D341Med (cell line): ENCODE measurements around the gene GORASP1.

Source experiments
- DNase-seq: peaks from one replicate; pipeline ENCODE4 v3.0.0; 2012; ENCODE audit warnings: low spot score

GORASP1 gene

DNA sequence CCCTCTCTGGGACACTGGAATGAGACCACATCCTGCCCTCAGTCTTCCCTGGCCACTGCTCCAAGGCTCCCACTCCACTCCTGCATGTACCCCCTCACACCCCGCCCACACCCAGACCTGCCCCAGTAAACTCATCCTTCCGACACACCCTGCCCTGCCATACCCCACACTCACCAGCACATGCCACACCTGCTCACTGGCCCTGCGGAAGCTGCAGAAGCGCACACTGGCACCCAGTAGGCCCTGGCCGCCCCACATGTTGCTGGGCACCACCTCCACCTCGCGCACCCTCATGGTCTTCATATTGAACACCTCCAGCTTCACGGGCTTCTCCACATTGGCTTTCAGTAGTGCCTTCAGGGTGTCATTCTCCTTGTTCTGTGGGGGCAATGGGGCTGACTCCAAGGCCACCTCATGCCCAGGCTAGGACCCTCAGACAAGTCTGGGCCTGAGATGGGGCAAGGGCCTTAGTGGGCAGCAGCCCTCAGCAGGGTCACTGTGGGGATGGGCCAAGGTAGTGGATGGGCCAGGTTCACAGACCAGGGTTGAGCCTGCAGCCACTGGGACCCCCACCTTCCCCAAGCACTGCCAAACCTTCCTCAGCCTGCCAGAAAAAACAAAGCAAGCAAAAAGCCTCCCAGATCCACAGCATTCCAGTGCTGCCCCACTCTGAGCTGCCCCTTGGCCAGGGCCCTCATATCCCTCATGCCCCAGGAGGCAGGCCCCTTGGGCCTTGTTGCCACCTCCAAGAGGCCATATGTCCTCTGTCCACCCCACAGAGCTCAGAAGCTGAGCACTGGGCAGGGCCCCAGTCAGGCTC lies 4.7 kb downstream of the GORASP1 start:
- DNase-seq, result no peak

- DNase-seq, result peak; percentile 78
Measured at GRCh38 chr3:39101022-39101689, 6.3 kb downstream of the GORASP1 start.

DNA sequence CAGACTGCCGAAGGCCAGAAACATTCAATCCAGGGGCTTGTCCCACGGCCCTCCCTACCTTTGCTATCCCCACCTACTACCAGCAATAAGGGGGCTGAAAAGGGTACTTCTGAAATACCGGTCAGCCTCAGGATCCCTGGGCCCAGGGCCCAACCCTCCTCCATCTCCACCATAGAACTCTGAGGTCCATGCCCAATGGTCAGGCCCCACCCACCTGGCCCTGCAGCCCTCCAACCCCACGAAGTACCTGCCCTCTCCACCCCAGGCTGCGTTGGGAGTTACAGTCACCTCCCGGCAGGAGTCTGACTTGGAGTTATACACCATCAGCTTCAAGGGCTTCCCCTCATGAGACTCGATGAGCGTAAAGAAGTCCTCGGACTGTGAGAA lies 6.9 kb downstream of the GORASP1 start:
- DNase-seq, result no peak

- DNase-seq, result no peak
Measured at GRCh38 chr3:39099738-39100499, 7.5 kb downstream of the GORASP1 start.

DNA sequence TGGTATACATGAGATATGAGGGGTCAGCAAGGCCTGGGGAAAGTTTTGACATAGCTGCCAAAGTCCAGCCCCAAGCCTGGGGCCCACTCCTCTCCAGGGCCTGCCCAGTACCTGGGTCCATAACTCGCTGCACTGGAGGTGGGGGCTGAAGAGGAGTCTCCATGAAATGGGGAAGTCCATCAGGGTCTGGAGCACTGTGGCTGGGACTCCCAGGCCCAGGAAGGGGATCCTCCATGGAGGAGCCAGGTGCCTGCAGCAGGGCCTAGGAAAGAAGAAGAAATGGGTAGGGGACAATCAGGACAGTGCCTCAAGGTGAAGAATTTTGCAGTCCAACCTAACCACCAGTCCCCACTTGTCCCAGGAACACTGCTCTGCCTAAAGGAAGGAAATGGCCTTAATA lies 8.2 kb downstream of the GORASP1 start:
- DNase-seq, result no peak

DNA sequence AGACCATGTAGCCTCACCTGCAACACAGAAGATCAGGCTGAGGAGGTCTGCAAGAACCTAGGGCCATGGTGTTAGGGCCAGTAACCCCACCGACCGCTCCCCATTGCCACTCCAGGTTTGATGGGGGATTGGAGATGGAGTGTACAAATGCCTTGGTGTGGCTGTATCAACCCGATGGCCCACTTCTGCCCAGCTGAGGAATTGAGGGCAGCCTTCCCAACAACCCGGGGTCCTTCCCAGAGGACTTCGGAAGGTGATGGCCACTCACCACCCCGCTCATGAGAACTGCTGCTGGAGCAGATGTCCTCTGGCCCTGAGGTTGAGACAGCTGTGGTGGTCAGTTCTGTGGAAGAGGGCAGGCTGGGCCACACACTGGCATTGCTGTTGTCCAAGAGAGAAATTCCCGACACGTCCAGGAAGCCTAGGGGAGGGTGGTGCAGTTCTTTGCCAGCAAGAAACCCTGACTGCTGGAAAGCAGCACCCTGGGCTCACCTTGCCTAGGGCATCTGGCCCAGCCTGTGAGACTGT lies 8.9 kb downstream of the GORASP1 start:
- no peak for DNase-seq

- no peak for DNase-seq
Measured at GRCh38 chr3:39097716-39098472, 9.5 kb downstream of the GORASP1 start.

DNA sequence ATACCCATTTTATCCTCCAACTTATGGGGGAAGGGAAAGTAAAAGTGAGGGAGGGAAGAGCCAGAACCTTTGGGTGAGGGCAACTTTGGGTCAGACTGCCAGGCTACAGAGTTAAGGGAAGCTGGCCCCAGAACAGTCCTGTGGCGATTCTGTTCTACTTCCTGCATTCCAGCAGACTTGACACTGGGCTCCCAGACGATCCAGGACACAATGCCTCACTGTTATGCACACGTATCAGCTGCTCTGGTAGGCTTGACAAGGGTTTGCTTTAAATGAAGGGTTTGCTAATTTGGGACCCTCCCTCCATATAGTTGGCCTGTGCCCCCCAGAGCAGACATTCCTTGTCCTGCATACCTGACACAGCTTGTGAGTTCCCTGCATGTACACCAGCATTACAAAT lies 10.7 kb downstream of the GORASP1 start:
- DNase-seq, result no peak

DNA sequence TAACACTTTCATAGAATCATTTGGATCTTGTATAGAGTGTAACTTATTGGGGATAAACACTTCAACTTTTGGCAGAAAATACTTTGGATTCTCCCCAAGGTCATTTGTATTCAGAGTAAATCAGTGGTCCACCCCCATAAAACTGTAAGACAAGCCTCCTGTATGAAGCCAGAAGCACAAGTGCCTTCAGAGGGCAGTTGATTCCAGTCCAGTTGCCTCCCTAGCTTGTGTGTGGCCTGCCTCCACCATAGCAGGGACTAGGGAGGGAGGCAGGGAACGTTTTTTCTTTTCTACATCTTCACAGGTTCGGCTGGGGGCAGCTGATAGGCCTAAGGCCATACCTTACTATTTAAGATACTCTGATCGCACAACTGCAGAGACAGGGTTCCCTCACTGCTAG lies 11.6 kb downstream of the GORASP1 start:
- no peak for DNase-seq

DNA sequence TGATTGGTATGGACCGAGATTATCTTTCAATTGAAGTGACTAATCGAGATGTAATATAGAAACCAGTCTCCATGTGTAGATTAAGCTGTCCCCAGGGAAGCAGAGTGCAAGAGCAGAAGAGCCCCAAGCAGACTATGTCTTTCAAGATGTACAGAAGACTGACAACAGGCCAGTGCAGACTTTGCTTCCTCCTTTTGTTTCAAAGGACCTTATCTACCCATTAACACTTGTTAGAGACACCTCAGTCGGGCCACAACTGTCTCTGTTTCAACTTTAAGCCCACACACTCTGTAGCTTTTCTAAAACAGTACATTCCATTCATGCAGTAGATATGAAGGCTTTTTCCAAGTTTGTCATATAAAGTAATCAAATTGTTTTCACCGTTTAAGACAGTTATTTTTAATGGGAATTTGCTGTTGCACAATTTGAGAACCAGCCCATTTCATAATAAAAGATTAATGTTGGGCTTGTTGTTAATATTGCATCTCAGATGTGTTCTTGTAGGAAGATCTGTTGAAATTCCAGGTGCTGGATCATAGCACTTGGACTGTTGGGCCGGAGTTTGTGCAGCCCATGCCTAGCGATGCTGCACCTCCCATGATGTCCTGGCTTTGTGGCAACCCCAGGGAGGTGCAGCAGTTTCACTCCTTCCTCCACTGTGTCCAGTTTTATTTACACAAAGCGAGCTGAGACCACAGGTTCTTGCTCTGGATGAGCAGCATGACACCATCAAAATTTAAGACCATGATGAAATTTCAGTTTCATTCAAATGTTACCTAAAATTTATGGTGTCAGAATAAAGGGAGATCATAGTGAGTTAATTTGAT lies 12.4 kb downstream of the GORASP1 start:
- no peak for DNase-seq

DNA sequence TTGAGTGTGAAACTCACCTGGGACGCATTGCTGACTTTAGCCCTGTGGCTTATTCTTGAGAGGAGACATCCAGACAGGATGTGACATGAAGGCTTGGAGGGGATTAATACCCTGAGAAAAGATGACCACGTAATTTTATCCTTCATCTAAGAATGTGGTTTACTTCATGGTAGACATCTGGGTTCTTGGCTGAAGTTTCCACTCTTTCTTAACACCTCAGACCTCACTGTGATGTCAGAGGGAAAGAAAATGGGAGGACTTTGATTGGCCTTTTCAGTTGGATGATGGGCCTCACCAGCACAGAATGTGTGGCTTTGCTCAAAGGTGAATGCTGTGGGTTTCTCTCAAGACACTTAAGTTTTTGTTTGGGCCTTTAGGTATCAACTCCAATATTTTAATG lies 16.5 kb downstream of the GORASP1 start:
- DNase-seq, result no peak

- no peak for DNase-seq
Measured at GRCh38 chr3:39088889-39089288, 18.5 kb downstream of the GORASP1 start.

GRCh38 chr3:39088456-39088855 lies 19.0 kb downstream of the GORASP1 start:
- DNase-seq, result no peak

- no peak for DNase-seq
Measured at GRCh38 chr3:39086144-39086543, 21.3 kb downstream of the GORASP1 start.

DNA sequence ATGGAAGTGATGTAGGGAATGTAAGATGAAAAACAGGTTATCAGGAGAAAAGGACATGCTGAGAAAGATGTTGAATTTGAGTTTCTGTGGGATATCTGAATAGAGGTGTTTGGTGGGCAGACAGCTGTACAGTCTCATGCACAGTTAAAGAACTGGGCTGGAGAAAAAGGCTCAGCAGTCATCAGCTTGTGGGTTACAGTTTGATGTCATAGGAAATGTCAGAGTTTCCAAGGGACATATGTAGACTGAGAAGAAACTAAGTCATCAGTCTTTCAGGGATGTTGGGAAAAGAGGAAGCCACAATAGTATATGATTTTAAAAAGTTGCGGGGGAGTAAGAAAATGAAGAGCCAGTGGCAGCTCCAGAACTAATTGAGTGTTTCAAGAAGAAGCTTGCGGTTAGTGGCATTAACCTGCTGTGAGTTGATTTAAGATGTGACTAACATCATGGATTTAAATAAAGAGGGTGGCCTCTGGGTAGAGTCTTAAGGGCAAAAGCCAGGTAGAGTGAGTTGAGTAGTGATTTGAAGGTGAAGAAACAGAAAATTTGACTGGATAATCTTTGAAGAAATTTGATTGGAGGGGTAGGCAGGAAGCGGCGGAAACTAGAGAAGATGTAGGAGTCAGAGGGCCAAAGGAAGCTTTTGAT lies 24.6 kb downstream of the GORASP1 start:
- DNase-seq, result no peak

GRCh38 chr3:39080026-39080425 lies 27.4 kb downstream of the GORASP1 start:
- DNase-seq, result no peak

DNA sequence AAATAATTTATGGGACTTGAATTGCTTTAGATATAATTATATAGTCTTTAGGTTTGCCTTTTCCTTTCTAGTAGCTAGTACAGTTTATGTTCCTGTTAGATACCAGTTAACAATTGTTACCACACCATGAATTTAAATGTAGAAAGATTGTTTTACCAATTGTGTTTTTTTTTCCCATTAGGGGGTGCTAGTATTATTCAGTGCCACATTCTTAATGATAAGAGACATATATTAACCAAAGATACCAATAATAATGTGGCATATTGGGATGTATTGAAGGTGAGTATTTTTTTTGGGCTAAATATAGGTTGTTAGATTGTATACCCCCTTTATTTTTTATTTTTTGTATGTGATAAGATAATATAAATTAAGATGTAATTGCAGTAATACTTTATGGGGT lies 27.9 kb downstream of the GORASP1 start:
- no peak for DNase-seq

DNA sequence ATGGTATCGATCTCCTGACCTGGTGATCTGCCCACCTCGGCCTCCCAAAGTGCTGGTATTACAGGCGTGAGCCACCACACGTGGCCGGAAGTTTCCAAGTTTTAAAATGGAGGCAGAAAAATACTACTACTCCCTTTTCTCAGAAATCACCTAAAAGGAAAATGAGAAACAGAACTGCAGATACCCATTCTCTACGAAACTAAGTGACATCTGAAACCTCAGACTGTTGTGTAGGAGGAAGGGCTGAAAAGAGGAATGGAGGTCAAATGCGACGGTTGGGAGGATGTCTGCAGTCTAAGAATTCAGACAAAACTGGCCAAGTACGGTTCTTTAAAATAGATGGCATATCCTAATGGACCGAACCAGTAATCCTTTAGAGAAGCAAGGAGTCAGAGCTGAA lies 31.5 kb downstream of the GORASP1 start:
- DNase-seq, result no peak

DNA sequence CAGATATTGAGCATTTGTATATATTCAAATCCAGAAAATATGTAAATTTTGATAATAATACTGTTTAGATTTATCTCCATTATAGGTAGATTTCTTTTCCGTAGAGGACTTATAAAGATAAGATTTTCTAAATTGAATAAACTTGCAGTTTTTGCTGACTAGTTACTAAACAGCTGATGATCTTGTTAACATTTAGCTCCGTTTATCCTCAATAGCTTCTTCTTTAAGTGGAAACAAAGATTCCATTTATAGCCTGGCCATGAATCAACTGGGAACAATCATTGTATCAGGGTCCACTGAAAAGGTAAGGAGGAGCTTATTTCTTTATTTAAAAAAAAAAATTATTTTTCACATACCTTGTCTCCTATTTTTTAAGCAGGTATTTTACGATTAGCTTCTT lies 38.9 kb downstream of the GORASP1 start:
- no peak for DNase-seq

GRCh38 chr3:39067286-39067685 lies 40.1 kb downstream of the GORASP1 start:
- no peak for DNase-seq

- DNase-seq, result peak; percentile 65
Measured at GRCh38 chr3:39065197-39065596, 42.2 kb downstream of the GORASP1 start.
